Breast epithelium (tissue), 3 donors: ENCODE results near the gene SASH3.

ENCODE experiments used
- POLR2A ChIP-seq: fragments of 450-650 bp; IDR thresholded peaks from one replicate; pipeline ENCODE4 v1.6.1; 2016; ENCODE audit warnings: antibody characterized with exemption, mild to moderate bottlenecking, moderate library complexity
- TF ChIP-seq, protein P1 (sequence below), 3 donors: fragments of 450-650 bp; IDR thresholded peaks; one replicate each; pipeline ENCODE4 v1.5.1; 2016 to 2017; ENCODE audit warnings: antibody characterized with exemption in 3 of 3, mild to moderate bottlenecking in 3 of 3, moderate library complexity in 3 of 3

DNA sequence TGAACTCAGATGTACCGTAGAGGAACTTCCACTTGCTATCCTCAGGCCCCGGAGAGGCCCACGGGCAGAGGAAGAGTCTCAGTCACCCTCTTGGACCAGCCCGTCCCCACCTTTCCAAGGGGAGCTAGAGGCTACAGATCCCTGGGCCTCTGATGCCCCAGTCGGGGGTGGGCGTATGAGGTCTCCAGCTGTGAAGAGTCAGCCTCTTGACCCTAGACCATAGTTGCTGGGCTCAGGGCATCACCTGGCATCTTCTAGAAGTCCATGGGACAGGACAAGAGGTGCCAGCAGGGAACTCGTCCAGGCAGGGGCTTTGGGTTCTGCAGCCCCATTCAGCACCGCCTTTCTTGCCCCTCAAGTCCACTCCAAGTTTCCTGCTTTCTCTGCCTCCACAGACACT lies 11.6 kb downstream of the SASH3 start:
- TF ChIP-seq, protein P1, sequence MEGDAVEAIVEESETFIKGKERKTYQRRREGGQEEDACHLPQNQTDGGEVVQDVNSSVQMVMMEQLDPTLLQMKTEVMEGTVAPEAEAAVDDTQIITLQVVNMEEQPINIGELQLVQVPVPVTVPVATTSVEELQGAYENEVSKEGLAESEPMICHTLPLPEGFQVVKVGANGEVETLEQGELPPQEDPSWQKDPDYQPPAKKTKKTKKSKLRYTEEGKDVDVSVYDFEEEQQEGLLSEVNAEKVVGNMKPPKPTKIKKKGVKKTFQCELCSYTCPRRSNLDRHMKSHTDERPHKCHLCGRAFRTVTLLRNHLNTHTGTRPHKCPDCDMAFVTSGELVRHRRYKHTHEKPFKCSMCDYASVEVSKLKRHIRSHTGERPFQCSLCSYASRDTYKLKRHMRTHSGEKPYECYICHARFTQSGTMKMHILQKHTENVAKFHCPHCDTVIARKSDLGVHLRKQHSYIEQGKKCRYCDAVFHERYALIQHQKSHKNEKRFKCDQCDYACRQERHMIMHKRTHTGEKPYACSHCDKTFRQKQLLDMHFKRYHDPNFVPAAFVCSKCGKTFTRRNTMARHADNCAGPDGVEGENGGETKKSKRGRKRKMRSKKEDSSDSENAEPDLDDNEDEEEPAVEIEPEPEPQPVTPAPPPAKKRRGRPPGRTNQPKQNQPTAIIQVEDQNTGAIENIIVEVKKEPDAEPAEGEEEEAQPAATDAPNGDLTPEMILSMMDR (IDR thresholded peaks at IDR 0.05) = no peak
- TF ChIP-seq POLR2A = no peak
